ENCODE results near the gene REC114. TPM values are rescaled to one million over a fixed set of nuclear protein-coding genes. Genes with fewer than 3 reads are reported as not detected.
"Not testable (repeated sequence)": the region's sequence is repeated elsewhere in the genome, so short reads cannot be mapped to it uniquely, and the experiment has no call there.

REC114 gene
- total RNA-seq, 4 donors from 2014 or later = not detected

DNA sequence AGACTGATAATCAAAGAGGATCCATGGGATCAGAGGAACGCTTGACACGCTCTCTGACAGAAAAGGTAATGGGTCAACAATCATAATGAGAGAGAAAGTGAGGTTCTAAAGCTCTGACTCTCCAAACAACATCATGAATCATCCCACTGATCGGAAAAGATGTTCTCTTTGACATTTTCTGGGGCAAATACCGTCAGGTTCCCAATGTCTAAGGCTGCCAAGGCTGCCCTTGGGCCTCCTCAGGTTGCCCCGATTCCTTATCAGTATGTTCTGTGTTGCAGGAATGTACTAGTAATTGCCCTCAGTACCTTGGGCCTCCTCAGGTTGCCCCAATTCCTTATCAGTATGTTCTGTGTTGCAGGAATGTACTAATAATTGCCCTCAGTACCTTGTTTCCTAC lies 129.3 kb downstream of the REC114 start:
- TF ChIP-seq, protein P1, sequence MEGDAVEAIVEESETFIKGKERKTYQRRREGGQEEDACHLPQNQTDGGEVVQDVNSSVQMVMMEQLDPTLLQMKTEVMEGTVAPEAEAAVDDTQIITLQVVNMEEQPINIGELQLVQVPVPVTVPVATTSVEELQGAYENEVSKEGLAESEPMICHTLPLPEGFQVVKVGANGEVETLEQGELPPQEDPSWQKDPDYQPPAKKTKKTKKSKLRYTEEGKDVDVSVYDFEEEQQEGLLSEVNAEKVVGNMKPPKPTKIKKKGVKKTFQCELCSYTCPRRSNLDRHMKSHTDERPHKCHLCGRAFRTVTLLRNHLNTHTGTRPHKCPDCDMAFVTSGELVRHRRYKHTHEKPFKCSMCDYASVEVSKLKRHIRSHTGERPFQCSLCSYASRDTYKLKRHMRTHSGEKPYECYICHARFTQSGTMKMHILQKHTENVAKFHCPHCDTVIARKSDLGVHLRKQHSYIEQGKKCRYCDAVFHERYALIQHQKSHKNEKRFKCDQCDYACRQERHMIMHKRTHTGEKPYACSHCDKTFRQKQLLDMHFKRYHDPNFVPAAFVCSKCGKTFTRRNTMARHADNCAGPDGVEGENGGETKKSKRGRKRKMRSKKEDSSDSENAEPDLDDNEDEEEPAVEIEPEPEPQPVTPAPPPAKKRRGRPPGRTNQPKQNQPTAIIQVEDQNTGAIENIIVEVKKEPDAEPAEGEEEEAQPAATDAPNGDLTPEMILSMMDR (IDR thresholded peaks at IDR 0.05) = no peak
- TF ChIP-seq POLR2A (IDR thresholded peaks at IDR 0.05) = no peak
- no peak overlapping the region for H3K27ac ChIP-seq
- no peak overlapping the region for H3K4me3 ChIP-seq
- H3K36me3 ChIP-seq = no peaks in the 10 kb centered on the region
- H3K27me3 ChIP-seq = no peaks in the 10 kb centered on the region
- intact Hi-C loops (cut with DNase I; ENCODE audit: low total_unique reads) = no loop called here
- no peak for DNase-seq
- no peaks in the 10 kb centered on the region for H3K9me3 ChIP-seq
- H3K4me1 ChIP-seq = peaks cover 0 to 9% of the 10 kb centered on the region in 2 donors

DNA sequence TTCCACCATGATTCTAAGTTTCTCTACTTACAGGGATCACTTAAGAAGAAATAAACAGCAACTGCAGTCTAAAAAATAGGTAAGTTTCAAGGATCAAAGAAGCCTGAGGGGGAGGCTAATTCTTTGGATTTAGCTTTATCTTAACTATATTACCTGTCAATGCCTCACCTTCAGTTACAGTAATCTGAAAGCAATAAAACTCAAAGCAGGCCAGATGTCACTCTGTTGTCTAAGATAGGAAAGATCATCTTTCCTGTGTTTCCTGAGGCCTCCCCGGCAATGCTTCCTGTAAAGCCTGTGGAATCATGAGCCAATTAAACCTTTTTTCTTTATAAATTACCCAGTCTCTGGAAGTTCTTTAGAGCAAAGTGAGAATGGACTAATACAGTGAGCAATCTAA lies 130.1 kb downstream of the REC114 start:
- intact Hi-C loops (cut with DNase I; ENCODE audit: low total_unique reads) = no loop called here

GRCh38 chr15:73573572-73573971 lies 130.6 kb downstream of the REC114 start:
- TF ChIP-seq, protein P1 (IDR thresholded peaks at IDR 0.05) = no peak
- TF ChIP-seq POLR2A (IDR thresholded peaks at IDR 0.05) = no peak
- Histone ChIP-seq H3K4me3 (no peak overlapping the region), H3K27ac (peak overlapping the region; percentile 12 to 16), H3K4me1 (peaks cover 0 to 9% of the 10 kb centered on the region in 2 donors), H3K27me3 (no peaks in the 10 kb centered on the region), H3K36me3 (no peaks in the 10 kb centered on the region), H3K9me3 (no peaks in the 10 kb centered on the region)
- intact Hi-C loops (cut with DNase I; ENCODE audit: low total_unique reads) = no loop called here
- peak; percentile 39 to 65 for DNase-seq

More for the DNA sequence above, 130.1 kb downstream of the REC114 start:
- Histone ChIP-seq H3K9me3 (no peaks in the 10 kb centered on the region), H3K4me3 (no peak overlapping the region), H3K27me3 (no peaks in the 10 kb centered on the region), H3K36me3 (no peaks in the 10 kb centered on the region), H3K27ac (no peak overlapping the region), H3K4me1 (peaks cover 0 to 9% of the 10 kb centered on the region in 2 donors)
- TF ChIP-seq, protein P1 (IDR thresholded peaks at IDR 0.05) = no peak
- TF ChIP-seq POLR2A (IDR thresholded peaks at IDR 0.05) = no peak
- DNase-seq = no peak

GRCh38 chr15:73575636-73576247 lies 132.8 kb downstream of the REC114 start:
- no peak for TF ChIP-seq POLR2A (IDR thresholded peaks at IDR 0.05)
- TF ChIP-seq, protein P1 (IDR thresholded peaks at IDR 0.05) = no peak

DNA sequence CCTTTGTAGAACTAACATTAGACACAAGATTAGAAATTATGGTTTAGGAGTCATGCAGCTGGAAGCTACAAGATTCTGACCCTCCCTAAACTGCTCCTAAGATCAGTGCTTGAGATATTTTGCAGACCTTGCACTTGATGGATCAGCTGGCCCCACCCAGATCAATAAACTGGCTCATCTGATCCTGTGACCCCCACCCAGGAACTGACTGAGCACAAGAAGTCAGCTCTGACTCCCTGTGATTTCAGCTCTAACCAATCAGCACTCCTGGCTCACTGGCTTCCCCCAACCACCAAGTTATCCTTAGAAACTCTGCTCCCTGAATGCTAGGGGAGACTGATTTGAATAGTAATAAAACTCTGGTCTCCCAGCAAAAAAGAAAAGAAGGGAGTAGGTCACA lies 134.6 kb downstream of the REC114 start:
- intact Hi-C loops (cut with DNase I; ENCODE audit: low total_unique reads); DNase-seq; H3K4me1 ChIP-seq; H3K9me3 ChIP-seq; H3K27me3 ChIP-seq; H3K36me3 ChIP-seq; H3K27ac ChIP-seq; H3K4me3 ChIP-seq: not testable (repeated sequence)

More at GRCh38 chr15:73575636-73576247, 132.8 kb downstream of the REC114 start:
- no peak overlapping the region for H3K4me3 ChIP-seq
- no peak overlapping the region for H3K27ac ChIP-seq
- H3K36me3 ChIP-seq = no peaks in the 10 kb centered on the region
- H3K9me3 ChIP-seq = no peaks in the 10 kb centered on the region
- intact Hi-C loops (cut with DNase I; ENCODE audit: low total_unique reads) = no loop called here
- DNase-seq = no peak
- no peaks in the 10 kb centered on the region for H3K27me3 ChIP-seq
- H3K4me1 ChIP-seq = peaks cover 0 to 9% of the 10 kb centered on the region in 2 donors

Measured in uterus (tissue), 4 donors.